DMS153 treated with DMSO at 0.1 percent for 48 hours (cell line): ENCODE measurements around the gene GARS1.

Experiments used
- DNase-seq: peaks from one replicate; lab custom pipeline; 2025; ENCODE audit not compliant: unreplicated experiment; lab: John Stamatoyannopoulos, UW

Gene GARS1

DNA sequence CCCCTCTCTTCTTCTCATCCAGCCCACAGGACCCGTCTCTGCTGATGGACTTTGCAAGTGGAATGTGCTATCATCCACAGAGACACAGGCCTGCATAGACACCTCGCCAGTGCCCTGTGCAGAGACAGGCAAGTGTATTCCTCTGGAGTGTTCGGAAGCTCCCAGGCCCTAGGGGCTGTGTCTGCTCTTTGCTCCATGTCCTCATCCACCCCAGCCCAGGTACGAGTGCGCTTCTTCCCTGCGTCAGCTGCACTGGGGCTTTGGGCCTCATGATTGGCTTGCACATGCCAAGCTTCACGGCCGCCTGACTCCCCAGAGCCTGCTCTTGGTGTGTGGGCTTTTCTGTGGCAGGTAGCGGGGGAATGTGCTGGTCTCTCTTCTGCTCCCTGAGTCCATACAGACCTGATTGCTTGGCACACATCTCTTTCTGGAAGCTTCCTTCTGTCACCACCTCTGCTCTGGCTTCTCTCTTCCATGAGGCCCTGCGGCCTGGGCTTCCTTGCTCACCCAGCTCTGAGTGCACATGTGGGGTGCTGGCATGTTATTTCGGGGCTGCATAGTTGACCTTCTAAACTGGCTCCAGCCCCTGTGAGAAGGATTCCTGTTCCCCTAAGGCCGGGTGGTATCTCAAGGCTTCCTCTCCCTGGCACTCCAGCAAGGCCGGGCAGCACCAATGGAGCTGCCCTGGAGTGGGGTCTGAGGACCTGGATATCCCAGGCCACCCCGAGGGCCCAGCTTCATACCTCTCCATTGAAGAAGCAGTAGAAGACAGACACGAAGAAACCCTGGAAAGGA, 59.8 kb downstream of the GARS1 start:
- DNase-seq: no peak

DNA sequence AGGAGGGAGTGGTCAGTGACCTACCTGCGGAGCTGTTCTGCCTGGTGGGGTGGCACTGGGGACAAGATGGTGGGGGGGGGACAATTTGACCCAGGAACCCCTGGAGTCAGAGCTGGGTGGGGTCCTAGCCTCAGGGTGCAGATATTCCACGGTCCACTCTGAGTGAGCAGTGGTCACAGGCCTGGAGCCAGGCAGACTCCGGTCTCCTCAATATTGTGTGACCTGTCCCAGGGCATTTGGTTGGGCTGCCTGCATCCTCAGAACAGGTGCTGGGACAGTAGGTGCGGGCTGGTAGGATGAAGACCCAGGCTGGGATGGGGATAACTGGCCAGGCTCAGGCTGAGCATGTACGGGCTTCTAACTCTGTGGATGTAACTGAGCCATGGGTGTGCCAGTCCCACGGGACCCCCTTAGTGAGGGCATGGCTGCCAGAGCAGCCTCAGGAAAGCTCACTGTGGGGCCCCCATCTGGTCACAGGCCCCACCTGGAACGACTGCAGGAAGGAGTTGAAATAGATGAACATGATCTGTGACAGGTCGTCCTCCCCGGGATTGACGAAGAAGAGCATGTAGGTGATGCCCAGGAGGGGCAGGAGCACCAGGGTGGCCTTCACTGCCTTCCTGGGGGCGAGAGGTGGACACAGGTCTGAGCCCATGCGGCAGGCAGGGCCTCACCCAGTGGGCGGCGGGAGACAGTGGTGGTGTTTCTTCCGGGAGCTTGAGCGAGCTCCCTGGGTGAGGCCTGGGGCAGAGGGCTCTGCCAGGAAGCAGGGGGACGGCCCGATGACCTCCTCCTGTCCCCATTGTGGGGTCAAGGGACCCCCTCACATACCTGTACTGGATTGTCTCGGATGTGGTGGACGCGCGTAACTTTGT, 60.7 kb downstream of the GARS1 start:
- DNase-seq: no peak

DNA sequence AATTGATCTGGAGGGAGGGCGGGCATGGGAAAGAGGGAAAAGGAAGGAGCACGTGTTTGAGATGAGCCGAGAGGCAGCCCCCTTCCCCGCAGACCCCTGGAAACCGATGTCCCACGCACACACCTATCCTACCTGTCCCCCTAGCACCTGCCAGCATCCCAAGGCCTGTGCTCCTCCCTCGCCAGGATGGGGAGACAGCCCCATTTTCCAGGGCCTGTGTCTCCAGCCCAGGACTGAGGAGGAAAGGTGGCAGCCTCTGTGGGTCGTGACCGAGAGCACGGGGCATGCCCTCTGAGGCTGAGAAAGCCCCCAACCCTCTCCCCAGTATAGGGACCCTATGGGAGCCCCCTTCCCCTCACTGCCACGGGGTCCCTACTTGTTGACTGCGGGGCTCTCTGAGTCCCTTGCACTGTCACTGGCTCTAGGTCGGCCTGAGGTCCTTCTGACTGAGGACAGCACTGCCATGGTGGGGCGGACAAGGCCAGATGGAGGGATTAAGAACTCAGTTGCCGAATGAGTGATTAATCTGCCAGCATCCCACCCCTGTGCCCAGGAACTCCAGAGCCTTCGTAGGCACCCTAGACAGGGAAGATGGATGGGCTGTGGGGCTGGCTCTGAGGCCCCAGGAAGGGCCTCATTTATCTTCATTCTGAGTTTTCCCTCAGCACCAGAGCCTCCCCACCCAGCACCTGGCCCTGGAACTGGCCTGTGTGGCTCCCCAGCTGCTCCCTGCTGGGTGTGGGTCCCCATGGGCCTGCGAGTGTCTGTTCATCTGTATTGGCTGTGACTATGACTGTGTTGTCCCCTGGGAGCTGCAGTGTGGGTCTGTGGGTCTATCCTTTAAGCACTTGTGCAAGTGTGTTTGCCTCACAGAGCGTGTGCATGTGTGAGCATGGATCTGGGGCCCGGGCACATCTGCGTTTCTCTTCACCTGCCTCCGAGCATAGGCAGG, 61.6 kb downstream of the GARS1 start:
- DNase-seq: no peak

DNA sequence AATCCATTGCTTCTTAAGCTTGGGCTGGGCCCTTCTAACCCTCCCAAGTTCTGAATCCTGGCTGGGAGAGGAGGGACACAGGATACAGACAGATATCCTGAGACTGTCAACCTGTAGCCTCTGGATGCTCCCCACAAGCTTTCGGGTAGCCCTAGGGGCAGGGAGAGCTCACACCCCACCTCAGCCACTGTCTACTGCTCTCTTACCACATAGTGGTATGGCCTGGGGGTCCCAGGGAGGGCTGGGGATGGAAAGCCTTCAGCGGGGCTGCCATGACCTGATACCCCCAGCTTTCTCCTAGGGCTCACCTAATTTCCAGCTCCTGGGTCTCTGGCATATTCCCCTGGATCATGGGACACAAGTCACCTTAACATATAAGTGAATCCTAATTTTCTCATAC, 62.5 kb downstream of the GARS1 start:
- no peak for DNase-seq

DNA sequence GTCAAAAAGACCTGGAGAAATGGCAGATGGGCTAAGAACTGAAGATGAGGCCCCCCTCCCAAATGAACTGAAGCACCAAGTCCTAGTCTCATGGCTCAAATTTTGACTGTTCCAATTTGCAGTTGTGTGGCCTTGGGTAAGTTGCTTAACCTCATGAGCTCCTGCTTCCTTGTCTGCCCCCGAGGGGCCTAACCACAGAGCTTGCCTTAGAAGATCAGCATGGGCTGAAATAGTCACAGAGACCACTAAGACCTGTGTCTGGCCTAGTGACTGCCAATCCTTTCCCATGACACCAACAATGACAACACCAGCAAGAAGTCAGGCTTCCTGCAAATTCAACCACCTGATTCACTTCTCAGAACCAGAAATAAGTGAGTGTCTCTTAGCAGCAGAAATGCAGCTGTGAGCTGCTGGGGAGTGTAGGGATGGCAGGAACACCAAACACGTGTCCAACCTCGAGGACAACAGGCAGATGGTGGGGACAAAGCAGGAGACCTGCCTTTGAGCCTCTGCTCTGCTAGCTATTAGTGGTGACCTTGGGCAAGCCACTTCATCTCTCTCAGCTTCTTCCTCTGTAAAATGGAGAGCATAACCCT, 63.9 kb downstream of the GARS1 start:
- no peak for DNase-seq

DNA sequence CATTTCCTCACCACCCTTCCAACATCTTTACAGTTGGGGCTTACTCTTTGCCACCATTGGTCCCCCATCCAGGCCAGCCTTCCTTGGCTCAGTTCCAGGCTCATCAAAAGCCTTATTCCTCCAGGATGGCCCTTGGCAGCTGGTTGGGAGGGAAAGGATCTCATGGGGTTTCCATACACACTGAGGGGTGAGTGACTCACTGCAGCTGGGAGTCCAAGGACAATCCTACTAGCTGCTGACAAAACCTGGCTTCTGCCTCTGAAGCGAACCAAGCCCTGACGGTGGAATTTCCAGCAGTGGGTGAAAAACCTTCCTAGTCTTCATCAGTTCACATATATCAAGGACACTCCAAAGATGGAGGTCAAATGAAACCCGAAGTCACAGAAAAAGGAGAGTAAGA, 64.6 kb downstream of the GARS1 start:
- DNase-seq: no peak

DNA sequence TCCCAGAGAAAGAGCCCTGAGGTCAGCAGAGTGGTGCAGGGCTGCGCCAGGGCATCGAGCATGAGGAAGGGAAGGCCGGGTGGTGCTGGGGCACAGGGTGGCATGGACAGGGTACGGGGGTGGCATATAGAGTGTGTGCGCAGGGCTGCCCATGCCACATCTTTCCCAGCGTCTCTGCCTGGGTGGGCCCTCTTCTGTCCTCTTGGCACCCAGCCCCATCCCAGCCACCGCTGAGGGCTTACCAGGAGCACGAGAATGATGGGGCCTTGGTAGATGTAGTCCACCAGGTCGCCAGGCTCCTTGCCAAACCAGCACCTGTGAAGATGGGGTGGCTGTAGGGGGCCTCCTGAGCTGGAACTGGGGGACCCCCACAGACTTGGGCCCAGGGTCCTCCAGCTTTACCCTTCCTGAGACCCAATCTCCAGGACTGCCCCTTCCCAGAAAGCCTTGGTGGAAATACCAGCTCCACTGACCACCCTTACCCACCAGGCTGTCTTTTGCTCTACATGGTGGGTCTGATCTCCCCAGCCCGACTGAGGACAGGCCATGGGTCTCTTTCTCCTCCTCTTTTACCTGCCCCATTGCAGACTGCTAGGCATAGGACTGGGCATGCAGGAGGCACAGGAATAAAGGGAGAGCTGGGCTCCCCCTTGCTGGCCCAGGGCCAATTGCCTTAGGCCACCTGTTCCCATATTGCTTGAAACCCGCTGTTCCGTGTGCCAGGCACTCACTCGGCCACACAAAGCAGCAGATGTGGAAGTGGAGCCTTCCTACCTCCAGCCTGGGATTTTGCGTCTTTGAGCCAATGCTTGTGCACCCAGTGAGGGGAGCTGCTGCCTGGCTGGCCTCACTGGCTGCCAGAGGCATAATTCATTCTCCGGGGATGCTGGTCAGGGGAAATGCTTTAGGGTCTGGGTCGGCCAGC, 65.9 kb downstream of the GARS1 start:
- peak; percentile 49 for DNase-seq

DNA sequence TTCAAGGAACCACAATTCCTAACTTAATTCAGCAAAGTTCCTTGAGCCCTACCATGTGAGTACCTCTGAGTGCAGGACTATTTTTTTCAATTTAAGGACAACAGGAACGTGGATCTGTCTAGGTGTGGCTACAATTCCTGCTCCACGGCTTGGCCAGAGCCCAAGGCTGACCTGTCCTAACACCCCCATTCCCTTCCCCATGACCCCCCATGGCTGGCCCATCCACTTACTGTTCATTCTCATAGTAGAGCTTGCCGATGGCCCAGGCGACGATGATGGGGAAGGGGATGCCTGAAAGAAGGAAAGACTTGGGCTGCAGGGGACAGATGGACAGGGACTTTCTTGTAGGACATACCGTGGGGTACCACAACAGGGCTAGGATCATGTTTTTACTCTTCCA, 67.2 kb downstream of the GARS1 start:
- DNase-seq: no peak

DNA sequence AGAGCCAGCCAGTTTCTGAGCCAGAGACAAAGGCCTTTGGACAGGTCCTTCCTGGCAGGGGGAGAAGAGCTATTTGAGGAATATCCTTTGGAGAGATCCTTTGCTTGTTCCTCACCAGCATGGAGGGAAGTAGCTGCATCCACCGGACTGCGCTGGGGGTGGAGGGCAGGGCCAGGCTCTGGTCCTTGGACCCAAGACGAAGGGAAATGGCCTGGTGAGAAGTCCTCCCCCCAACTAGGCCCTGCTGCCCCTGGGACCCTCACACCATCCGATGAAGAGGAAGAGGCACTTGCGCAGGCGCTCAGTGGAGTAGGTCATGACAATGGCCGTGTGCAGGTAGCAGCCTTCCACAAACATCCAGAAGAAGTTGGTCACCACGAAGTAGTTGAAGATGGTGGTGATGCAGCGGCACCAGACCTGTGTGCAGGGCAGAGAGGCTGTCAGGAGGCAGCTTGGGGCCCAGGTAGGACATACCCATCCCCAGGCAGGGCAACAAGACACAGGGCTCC, 67.8 kb downstream of the GARS1 start:
- no peak for DNase-seq

DNA sequence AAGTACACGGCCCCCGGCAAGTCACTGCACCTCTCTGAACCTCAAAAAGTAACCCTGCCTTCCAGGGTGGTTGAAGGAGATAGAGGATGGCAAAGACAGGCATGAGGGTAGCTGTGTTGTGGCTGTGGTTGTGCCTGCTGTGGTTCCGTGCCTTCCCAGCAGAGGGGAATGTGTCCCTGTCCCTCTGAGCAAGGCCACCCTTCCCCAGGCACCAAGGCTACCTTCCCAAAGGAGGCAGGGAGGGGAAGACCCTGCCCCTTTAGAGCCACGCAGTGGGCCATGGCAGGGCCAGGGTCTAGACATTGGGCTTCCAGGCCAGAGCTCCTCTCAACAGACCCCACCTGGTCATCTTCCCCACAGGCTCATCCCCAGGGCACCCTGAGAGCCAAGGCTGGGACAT, 68.7 kb downstream of the GARS1 start:
- no peak for DNase-seq

DNA sequence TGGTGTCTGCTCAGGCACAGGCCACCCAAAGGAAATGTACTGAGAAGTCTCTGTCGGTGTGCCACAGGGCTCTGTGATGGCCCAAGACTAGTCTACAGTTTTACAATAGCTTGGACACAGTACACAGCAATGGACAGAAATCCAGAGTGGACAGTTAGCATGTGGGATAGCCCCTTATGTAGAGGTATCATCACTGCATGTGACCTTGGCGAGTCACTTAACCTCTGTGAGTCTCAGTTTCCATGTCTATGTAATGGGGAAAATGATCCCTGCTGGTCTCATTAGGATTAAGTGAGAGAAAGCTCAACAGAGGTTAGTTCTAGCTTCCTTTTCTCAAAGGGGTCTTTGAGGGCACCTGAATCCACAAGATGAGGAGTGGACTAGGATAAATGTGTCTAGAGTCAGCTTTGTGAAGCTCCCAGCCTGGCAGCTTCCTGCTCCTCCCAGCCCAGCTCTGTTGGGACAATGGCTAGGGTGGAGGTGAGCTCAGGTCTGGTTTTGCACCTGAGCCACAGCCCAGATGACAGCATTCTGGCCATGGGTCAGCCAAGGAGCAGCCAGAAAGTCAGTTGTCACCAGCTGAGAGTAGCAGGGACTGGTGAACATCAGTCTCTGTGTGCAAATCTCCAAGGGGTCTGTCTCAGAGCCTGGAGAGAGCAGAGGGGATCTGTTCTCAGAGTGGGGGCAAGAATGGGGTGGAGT, 69.7 kb downstream of the GARS1 start:
- no peak for DNase-seq

DNA sequence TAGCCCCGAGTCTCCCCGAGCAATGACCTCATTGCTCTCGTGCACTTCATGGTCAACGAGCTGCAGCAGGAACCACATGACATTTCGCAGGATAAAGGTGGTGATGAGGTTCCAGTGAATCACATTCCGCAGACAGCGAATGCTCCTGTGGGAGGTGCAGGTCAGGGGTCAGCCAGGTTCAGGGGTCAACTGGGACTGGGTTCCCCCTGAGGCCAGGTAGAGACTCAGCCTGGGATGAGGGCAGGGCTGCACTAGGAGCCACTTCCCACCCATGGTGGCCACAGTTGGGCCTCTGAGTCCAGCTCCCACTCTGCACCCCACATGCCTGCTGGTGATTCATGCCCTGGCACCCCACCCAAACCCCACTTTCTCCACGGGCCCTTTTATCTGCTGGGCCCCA, 70.4 kb downstream of the GARS1 start:
- DNase-seq: no peak

DNA sequence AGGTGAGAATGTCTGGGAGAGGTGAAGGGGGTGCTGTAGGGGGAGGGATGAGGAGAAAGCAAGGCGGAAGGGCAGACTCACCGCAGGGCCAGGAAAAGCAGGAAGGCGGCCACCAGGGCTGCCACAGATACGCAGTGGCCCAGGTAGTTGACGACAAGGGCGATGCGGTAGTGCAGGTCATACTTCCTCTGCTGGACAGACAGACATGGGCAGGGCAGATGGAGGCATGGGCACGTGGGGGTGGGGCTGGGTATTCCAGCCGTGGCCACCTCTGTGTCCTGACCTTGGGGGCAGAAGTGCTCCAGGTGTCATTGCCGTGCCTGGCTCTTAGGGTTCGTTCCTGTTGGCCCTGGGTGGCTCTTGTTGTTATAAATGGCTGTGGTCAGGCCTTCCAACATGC, 70.8 kb downstream of the GARS1 start:
- DNase-seq: no peak

DNA sequence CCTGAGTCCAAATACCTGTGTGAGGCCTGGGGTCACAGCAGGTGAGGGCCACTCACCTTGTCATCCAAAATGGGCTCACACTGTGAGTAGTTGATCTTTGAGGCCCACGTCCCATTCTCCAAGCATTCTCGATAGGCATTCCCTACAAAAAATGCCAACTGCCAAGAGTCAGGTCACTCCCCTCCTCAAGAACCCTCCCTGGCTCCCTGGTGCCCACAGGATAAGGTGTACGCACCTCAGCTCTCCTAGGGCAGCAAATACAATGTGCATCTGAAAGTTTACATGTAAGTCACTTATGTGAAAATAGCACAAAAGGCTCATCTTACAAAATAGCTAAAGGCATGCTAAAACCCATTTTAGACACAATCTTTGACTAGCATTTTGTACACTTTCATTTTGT, 72.5 kb downstream of the GARS1 start:
- no peak for DNase-seq

DNA sequence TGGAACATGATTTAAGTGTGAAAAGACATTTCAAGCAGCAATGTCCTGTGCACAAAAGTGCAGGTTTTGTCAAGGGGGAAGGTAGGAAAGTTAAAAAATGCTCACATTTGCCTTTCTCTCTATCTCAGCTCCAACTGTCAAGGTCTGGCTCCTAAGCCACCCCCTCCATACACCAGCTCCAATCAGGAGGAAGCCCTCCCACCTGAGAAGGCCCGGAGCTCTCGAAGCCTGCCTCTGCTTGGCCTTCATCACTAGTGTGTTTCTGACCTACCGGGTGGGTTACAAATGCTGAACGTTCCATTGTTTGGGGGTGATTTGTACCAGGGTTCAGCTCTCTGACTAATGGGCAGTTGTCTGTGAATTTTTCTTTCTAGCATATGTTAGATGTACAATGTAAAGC, 73.4 kb downstream of the GARS1 start:
- DNase-seq: no peak

DNA sequence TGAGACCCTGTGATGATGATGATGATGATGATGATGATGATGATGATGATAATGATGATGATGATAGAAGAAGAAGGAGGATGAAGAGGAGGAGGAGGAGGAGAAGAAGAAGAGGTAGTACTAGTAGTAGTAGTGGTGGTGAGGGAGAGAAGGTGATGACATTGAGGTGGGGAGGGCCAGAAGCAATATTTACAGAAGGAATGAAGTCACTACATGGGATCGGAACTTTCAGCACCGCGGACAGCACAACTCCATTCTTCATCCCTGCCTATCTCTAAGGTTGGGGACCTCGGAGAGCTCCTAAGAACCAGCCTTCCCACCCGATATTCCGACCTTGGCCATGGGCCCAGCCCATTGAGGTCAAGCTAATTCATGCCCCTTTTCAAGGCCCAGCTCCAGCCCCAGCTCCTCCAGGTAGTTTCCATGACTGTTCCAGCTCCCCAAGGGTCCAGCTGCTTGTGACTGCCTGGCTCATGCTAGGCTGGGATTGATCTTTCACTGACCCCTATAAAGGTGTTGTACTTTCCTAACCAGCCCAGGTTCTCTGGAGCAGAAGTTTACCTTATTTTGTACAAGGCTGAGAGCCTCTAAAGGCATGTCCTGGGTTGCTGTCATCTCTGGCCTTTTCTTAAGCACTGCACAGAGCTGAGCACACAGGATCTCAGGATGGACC, 77.3 kb downstream of the GARS1 start:
- no peak for DNase-seq

DNA sequence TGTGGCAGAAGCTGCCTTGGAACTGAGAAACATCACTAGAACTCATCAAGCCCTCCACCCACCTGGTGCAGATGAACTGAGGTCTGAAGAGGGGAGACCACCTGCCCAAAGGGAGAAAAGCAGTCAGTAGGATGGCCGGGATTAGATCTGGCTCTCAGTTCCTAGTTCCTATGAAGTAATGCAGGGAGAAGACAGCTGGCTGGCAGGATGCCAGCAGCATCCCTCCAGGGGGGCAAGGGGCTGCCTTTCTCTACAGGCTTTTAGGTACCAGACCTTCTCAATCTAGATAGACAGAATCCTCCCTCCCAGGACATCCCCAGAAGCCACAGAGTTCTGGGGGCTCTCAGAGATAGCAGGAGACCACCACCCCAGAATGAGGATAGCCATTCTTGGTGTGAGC, 79.7 kb downstream of the GARS1 start:
- DNase-seq: no peak

DNA sequence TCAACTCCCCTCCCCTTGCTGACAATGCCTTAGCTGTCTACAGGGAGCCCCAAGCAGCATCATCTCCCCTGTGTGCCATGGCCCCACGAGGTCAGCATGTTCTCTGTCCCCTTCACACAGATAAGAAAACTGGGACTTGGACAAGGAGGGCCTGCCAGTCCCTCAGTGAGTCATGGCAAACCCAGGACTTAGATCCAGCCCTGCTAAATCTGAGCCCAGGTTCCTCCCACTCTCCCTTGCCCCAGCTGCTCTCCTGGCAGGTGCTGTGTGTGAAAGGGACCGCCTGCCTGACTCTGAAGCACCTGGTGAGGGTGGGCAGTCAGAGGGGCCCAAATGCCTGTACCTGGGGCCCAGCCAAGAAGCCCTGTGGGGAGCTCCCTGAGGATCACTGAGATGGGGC, 80.2 kb downstream of the GARS1 start:
- DNase-seq: no peak
